Mononuclear cell (primary cell): Measurements from ENCODE around the gene TTC19. TPM values are rescaled to one million over a fixed set of nuclear protein-coding genes. Genes with fewer than 3 reads are reported as not detected.
A peak's percentile ranks its signal among the peaks of the same experiment; 100 is the strongest.

Source experiments
- H3K27me3 ChIP-seq: 2 replicates; pipeline ENCODE4 v1.6.0; 2011; ENCODE audit warnings: low read length, control low read depth; ENCODE audit not compliant: insufficient read depth
- H3K4me1 ChIP-seq: 2 replicates; pipeline ENCODE4 v1.5.1; 2011; ENCODE audit warnings: mild to moderate bottlenecking, low read length, control low read depth; ENCODE audit not compliant: insufficient read depth
- H3K4me3 ChIP-seq: 2 replicates; pipeline ENCODE4 v1.5.1; 2011; ENCODE audit warnings: mild to moderate bottlenecking, low read length, moderate library complexity
- H3K9me3 ChIP-seq: 2 replicates; pipeline ENCODE4 v1.5.1; 2011; ENCODE audit warnings: low read depth, mild to moderate bottlenecking, control low read depth, low read length
- total RNA-seq: library from RNA; depleted of rRNA; stranded (reverse); fragments of >200 nt; gene quantifications from one replicate; pipeline ENCODE4 v1.2.3, GENCODE V29; 2012

TTC19 gene
- total RNA-seq, 1 donor: 47.1 TPM

- Histone ChIP-seq H3K4me3 (peak overlapping the region; percentile 55), H3K4me1 (peaks cover 37% of the 10 kb centered on the region), H3K9me3 (no peaks in the 10 kb centered on the region), H3K27me3 (no peaks in the 10 kb centered on the region)
Observed at GRCh38 chr17:15999974-16000827, 577 bp downstream of the TTC19 start.

- no peak overlapping the region for H3K4me3 ChIP-seq
- no peaks in the 10 kb centered on the region for H3K9me3 ChIP-seq
- peaks cover 29% of the 10 kb centered on the region for H3K4me1 ChIP-seq
- H3K27me3 ChIP-seq: no peaks in the 10 kb centered on the region
Observed at GRCh38 chr17:16001226-16001897, 1.7 kb downstream of the TTC19 start.

- Histone ChIP-seq H3K27me3 (no peaks in the 10 kb centered on the region), H3K4me1 (peaks cover 26% of the 10 kb centered on the region), H3K4me3 (no peak overlapping the region), H3K9me3 (no peaks in the 10 kb centered on the region)
Observed at GRCh38 chr17:16002708-16003260, 3.2 kb downstream of the TTC19 start.

DNA sequence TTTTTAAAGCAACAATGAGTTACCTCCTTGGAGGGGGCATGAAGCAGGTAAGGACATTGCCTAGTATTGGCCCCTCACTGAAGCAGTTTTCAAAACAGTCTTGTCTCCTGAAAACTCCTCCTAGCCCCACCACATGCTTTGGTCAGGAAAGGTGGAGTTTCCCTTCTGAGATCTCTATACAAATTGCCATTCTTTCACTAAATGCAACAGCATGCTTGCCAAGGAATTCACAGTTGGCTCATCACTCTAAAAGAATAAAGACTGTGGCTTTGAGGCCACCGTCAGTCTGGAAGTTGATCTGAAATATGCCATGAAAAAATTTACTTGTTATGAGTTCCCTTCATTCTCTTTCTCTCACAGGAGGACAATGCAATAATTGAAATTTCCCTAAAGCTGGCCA lies 4.2 kb downstream of the TTC19 start:
- H3K4me3 ChIP-seq: no peak overlapping the region
- H3K4me1 ChIP-seq: peaks cover 19% of the 10 kb centered on the region
- no peaks in the 10 kb centered on the region for H3K9me3 ChIP-seq
- H3K27me3 ChIP-seq: no peaks in the 10 kb centered on the region

- H3K4me1 ChIP-seq: peaks cover 10% of the 10 kb centered on the region
- H3K4me3 ChIP-seq: no peak overlapping the region
- H3K27me3 ChIP-seq: no peaks in the 10 kb centered on the region
- H3K9me3 ChIP-seq: no peaks in the 10 kb centered on the region
Observed at GRCh38 chr17:16005636-16006035, 6.0 kb downstream of the TTC19 start.

DNA sequence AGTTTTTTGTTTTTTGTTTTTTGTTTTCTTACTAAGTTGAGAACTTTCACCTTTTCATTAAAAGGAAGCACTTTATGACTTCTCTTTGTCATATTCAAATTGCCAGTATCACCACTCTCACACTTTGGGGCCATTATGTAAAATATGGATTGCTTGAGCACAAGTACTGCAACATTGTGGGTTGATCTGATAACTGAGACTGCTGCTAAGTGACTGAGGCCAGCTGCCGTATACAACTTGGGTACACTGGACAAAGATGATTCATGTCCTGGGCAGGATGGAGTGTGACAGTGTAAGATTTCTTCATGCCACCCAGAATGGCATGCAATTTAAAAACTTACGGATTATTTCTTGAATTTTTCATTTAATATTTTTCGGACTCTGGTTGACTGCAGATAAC lies 7.8 kb downstream of the TTC19 start:
- Histone ChIP-seq H3K27me3 (no peaks in the 10 kb centered on the region), H3K9me3 (no peaks in the 10 kb centered on the region), H3K4me3 (no peak overlapping the region), H3K4me1 (peaks cover 4% of the 10 kb centered on the region)

- Histone ChIP-seq H3K4me3 (no peak overlapping the region), H3K27me3 (no peaks in the 10 kb centered on the region), H3K4me1 (peaks cover 4% of the 10 kb centered on the region), H3K9me3 (no peaks in the 10 kb centered on the region)
Observed at GRCh38 chr17:16013943-16014407, 14.4 kb downstream of the TTC19 start.

DNA sequence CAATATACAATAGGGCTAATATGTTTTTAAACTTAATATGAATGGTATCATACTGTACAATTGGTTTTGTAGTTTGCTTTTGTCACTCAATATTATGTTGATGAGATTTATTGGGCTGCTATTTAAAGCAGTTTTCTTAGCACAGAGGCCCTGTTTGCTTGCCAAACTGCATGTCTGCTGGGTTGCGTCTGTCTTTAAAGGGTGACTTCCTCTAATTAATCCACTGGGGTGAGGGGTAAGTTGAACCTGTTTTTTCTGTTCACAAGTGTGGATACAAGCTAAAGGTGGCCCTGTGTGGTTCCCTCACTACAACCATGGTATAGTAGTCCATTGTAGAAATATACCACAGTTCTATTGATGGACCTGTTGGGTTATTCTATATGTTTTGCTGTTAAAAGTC lies 19.7 kb downstream of the TTC19 start:
- no peaks in the 10 kb centered on the region for H3K27me3 ChIP-seq
- H3K9me3 ChIP-seq: no peaks in the 10 kb centered on the region
- H3K4me3 ChIP-seq: no peak overlapping the region
- no peaks in the 10 kb centered on the region for H3K4me1 ChIP-seq

- H3K4me3 ChIP-seq: no peak overlapping the region
- no peaks in the 10 kb centered on the region for H3K4me1 ChIP-seq
Observed at GRCh38 chr17:16023881-16024280, 24.3 kb downstream of the TTC19 start.

DNA sequence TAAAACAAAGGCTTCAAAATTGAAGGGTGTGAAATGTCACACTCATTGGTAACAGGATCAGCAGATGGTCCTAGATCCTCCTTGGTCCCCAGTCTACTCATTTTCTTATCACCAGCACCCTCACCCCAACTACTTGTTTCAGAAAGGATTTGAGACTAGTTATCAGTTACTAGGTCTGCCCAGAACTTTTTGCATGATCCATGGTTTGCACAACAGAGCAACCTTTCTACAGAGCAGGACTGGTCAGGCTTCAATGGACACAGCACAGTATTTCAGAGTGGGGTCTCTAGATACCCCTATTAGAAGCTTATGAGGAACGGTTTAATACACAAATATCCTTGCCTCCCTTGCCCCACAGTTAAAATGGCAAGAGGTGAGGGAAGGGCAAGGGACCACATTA lies 25.6 kb downstream of the TTC19 start:
- Histone ChIP-seq H3K27me3 (no peaks in the 10 kb centered on the region), H3K4me1 (no peaks in the 10 kb centered on the region), H3K9me3 (no peaks in the 10 kb centered on the region), H3K4me3 (no peak overlapping the region)

More at GRCh38 chr17:16023881-16024280, 24.3 kb downstream of the TTC19 start:
- no peaks in the 10 kb centered on the region for H3K9me3 ChIP-seq
- H3K27me3 ChIP-seq: no peaks in the 10 kb centered on the region

DNA sequence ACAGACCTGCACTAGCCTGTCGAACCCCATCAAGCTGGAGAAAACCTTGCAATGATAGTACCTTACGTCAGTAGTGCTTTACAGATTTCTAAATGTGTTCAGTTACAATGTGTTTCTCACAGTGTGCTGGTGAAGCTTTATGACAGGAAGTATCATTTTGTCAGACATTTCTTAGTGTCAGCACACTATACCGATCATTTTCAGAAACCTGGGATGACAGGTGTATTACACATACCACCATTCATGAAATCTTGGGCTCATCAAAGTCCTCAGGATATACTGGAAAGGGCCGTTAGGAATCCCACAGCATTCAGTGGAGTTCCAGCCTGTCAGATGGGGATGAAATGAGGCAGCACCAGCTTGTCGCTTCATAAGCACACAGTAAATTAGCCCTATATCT lies 27.3 kb downstream of the TTC19 start:
- no peaks in the 10 kb centered on the region for H3K27me3 ChIP-seq
- H3K9me3 ChIP-seq: no peaks in the 10 kb centered on the region
- H3K4me1 ChIP-seq: no peaks in the 10 kb centered on the region
- H3K4me3 ChIP-seq: no peak overlapping the region

- H3K4me1 ChIP-seq: no peaks in the 10 kb centered on the region
- no peaks in the 10 kb centered on the region for H3K27me3 ChIP-seq
- no peaks in the 10 kb centered on the region for H3K9me3 ChIP-seq
- H3K4me3 ChIP-seq: no peak overlapping the region
Observed at GRCh38 chr17:16027708-16028584, 28.3 kb downstream of the TTC19 start.

DNA sequence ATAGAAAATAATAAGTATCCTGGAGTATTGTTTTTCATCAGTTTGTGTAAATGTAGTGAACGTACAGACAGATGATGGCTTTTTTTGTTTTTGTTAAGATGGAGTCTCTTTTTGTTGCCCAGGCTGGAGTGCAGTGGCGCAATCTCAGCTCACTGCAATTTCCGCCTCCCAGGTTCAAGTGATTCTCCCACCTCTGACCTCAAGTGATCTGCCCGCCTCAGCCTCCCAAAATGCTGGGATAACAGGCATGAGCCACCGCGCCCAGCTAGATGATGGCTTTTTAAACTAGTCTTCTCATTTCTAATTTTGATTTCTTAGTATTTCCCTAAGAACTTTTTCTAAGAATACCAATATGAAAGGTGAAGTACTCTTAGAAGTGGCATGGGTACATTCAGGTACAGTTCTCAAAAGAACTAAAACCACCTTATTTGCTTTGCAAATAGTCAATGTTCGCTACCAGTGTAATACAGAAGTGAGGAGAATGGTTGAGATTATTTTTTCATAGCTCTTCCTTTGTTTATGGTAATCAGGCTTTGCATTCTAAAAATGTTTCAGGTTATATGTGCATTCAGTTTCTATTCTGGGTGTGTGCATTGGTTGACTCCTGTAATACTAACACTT lies 34.2 kb downstream of the TTC19 start:
- no peak overlapping the region for H3K4me3 ChIP-seq
- H3K9me3 ChIP-seq: no peaks in the 10 kb centered on the region
- no peaks in the 10 kb centered on the region for H3K4me1 ChIP-seq
- H3K27me3 ChIP-seq: no peaks in the 10 kb centered on the region

DNA sequence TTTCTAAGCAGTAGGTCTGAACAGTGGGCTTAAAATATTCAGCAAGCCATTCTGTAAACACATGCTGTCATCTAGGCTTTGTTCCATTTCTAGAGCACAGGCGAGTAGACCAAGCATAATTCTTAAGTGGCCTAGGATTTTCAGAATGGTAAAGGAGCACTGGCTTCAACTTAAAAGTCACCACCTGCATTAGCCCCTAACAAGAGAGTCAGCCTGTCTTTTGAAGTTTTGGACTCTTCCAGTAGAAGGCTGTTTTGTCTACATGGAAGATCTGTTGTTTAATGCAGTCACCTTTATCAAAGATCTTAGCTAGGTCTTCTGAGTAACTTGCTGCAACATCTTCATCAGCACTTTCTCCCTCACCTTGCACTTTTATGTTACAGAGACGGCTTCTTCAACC lies 36.6 kb downstream of the TTC19 start:
- H3K4me3 ChIP-seq: no peak overlapping the region
- H3K27me3 ChIP-seq: no peaks in the 10 kb centered on the region
- H3K4me1 ChIP-seq: no peaks in the 10 kb centered on the region
- H3K9me3 ChIP-seq: no peaks in the 10 kb centered on the region
